Measurements from ENCODE around the gene HLA-DMB.

GRCh38 chr6:32895006-32895345 is 45.9 kb downstream of the HLA-DMB start:
- TF ChIP-seq CTCF (IDR thresholded peaks at IDR 0.05) (no peak), FOXJ3 (CRISPR knock-in tag; IDR thresholded peaks at IDR 0.05; ENCODE audit: borderline replicate concordance) (no peak), SMAD4 (CRISPR knock-in tag; IDR thresholded peaks at IDR 0.05) (no peak), MLX (CRISPR knock-in tag; IDR thresholded peaks at IDR 0.05) (no peak), USF2 (CRISPR knock-in tag; IDR thresholded peaks at IDR 0.05) (no peak), ZNF671 (CRISPR knock-in tag; IDR thresholded peaks at IDR 0.05) (no peak), ZNF121 (CRISPR knock-in tag; IDR thresholded peaks at IDR 0.05) (no peak), JUN (CRISPR knock-in tag; IDR thresholded peaks at IDR 0.05) (no peak), ZNF219 (CRISPR knock-in tag; IDR thresholded peaks at IDR 0.05; ENCODE audit: borderline replicate concordance) (no peak)
- TF ChIP-seq, protein P1, sequence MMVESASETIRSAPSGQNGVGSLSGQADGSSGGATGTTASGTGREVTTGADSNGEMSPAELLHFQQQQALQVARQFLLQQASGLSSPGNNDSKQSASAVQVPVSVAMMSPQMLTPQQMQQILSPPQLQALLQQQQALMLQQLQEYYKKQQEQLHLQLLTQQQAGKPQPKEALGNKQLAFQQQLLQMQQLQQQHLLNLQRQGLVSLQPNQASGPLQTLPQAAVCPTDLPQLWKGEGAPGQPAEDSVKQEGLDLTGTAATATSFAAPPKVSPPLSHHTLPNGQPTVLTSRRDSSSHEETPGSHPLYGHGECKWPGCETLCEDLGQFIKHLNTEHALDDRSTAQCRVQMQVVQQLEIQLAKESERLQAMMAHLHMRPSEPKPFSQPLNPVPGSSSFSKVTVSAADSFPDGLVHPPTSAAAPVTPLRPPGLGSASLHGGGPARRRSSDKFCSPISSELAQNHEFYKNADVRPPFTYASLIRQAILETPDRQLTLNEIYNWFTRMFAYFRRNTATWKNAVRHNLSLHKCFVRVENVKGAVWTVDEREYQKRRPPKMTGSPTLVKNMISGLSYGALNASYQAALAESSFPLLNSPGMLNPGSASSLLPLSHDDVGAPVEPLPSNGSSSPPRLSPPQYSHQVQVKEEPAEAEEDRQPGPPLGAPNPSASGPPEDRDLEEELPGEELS (CRISPR knock-in tag; IDR thresholded peaks at IDR 0.05): no peak
- TF ChIP-seq, protein P2, sequence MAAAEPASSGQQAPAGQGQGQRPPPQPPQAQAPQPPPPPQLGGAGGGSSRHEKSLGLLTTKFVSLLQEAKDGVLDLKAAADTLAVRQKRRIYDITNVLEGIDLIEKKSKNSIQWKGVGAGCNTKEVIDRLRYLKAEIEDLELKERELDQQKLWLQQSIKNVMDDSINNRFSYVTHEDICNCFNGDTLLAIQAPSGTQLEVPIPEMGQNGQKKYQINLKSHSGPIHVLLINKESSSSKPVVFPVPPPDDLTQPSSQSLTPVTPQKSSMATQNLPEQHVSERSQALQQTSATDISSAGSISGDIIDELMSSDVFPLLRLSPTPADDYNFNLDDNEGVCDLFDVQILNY (CRISPR knock-in tag; IDR thresholded peaks at IDR 0.05): no peak; the same call in 1 of the 2 replicates

Data from WTC11 (cell line).